DMS153 (cell line): ENCODE measurements around the gene ZNF280A.
"Not testable (repeated sequence)": the region's sequence is repeated elsewhere in the genome, so short reads cannot be mapped to it uniquely, and the experiment has no call there.

ENCODE experiments used
- DNase-seq: peaks from one replicate; lab custom pipeline; 2025; lab: John Stamatoyannopoulos, UW

The ZNF280A gene

GRCh38 chr22:22545084-22545483 is 25.0 kb upstream of the ZNF280A start:
- no peak for DNase-seq

GRCh38 chr22:22538226-22538989 is 18.3 kb upstream of the ZNF280A start:
- no peak for DNase-seq

- no peak for DNase-seq
These were observed 16.8 kb upstream of the ZNF280A start for GRCh38 chr22:22536916-22537315.

- no peak for DNase-seq
These were observed 16.4 kb upstream of the ZNF280A start for GRCh38 chr22:22536515-22536914.

- no peak for DNase-seq
These were observed 15.6 kb upstream of the ZNF280A start for GRCh38 chr22:22535662-22536061.

- no peak for DNase-seq
These were observed 14.7 kb upstream of the ZNF280A start for GRCh38 chr22:22534604-22535415.

GRCh38 chr22:22533863-22534262 is 13.8 kb upstream of the ZNF280A start:
- DNase-seq: no peak

GRCh38 chr22:22533417-22533816 is 13.3 kb upstream of the ZNF280A start:
- no peak for DNase-seq

GRCh38 chr22:22532547-22533071 is 12.5 kb upstream of the ZNF280A start:
- DNase-seq: not testable (repeated sequence)

- DNase-seq: no peak
These were observed 11.9 kb upstream of the ZNF280A start for GRCh38 chr22:22531770-22532546.

GRCh38 chr22:22528780-22529179 is 8.7 kb upstream of the ZNF280A start:
- DNase-seq: no peak

GRCh38 chr22:22527312-22527711 is 7.2 kb upstream of the ZNF280A start:
- no peak for DNase-seq

- no peak for DNase-seq
These were observed 6.2 kb upstream of the ZNF280A start for GRCh38 chr22:22526125-22526912.

GRCh38 chr22:22523494-22523893 is 3.4 kb upstream of the ZNF280A start:
- DNase-seq: no peak

- DNase-seq: no peak
These were observed 1.6 kb upstream of the ZNF280A start for GRCh38 chr22:22521631-22522030.

GRCh38 chr22:22520667-22521602 is 865 bp upstream of the ZNF280A start:
- DNase-seq: no peak

- DNase-seq: no peak
These were observed 479 bp downstream of the ZNF280A start for GRCh38 chr22:22519591-22519990.

- DNase-seq: no peak
These were observed 3.1 kb downstream of the ZNF280A start for GRCh38 chr22:22516992-22517391.

GRCh38 chr22:22515890-22516289 is 4.2 kb downstream of the ZNF280A start:
- DNase-seq: no peak

- DNase-seq: not testable (repeated sequence)
These were observed 5.6 kb downstream of the ZNF280A start for GRCh38 chr22:22514431-22514830.
